ENCODE results near the gene ST3GAL3. TPM values are rescaled to one million over a fixed set of nuclear protein-coding genes. Genes with fewer than 3 reads are reported as not detected.
A peak's percentile ranks its signal among the peaks of the same experiment; 100 is the strongest.

ST3GAL3 gene
- total RNA-seq, 1 donor from 2014 or later: 25.1 TPM

- no peak overlapping the region for H3K4me3 ChIP-seq (ENCODE audit: low read length in 3 of 3)
- peaks cover 26 to 35% (median 30%) of the 10 kb centered on the region in 3 donors for H3K36me3 ChIP-seq (ENCODE audit: control insufficient read depth in 3 of 3, insufficient read depth in 3 of 3, low read length in 3 of 3)
- peaks cover 55 to 78% (median 70%) of the 10 kb centered on the region in 3 donors for H3K4me1 ChIP-seq (ENCODE audit: control insufficient read depth in 3 of 3, insufficient read depth in 3 of 3, low read length in 3 of 3)
- H3K9ac ChIP-seq (ENCODE audit: low read depth in 1 of 3, low read length in 3 of 3): peak overlapping the region in 1 of 3 donors; percentile 94
- H3K9me3 ChIP-seq (ENCODE audit: control insufficient read depth in 3 of 3, low read length in 3 of 3): no peaks in the 10 kb centered on the region
- no peaks in the 10 kb centered on the region for H3K27me3 ChIP-seq (ENCODE audit: control insufficient read depth in 3 of 3, insufficient read depth in 3 of 3, low read length in 3 of 3)
- H3K27ac ChIP-seq (ENCODE audit: low read depth, low read length): no peak overlapping the region
Observed at GRCh38 chr1:43976890-43977289, 269.6 kb downstream of the ST3GAL3 start.

- Histone ChIP-seq H3K27ac (ENCODE audit: low read depth, low read length) (peak overlapping the region; percentile 19), H3K4me3 (ENCODE audit: low read length in 3 of 3) (no peak overlapping the region), H3K4me1 (ENCODE audit: control insufficient read depth in 3 of 3, insufficient read depth in 3 of 3, low read length in 3 of 3) (peaks cover 51 to 71% (median 62%) of the 10 kb centered on the region in 3 donors)
Observed at GRCh38 chr1:43977376-43978263, 270.3 kb downstream of the ST3GAL3 start.

DNA sequence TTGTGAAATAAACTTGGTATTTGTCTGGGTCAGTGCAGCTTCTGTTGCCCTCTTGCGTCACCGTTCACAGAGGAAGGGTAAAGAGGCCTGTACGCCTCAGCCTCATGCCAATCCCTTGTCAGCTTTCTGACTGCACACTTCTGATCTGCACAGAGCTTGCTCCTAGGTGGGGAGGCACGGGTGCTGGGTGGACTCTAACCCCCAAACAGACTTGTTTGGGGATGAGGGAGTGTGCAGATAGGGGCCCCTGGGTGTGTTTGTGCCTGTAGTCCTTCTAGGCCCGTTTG is 270.9 kb downstream of the ST3GAL3 start:
- Histone ChIP-seq H3K4me1 (ENCODE audit: control insufficient read depth in 3 of 3, insufficient read depth in 3 of 3, low read length in 3 of 3) (peaks cover 51 to 65% (median 56%) of the 10 kb centered on the region in 3 donors), H3K4me3 (ENCODE audit: low read length in 3 of 3) (peak overlapping the region in 1 of 3 donors; percentile 71), H3K27me3 (ENCODE audit: control insufficient read depth in 3 of 3, insufficient read depth in 3 of 3, low read length in 3 of 3) (no peaks in the 10 kb centered on the region), H3K36me3 (ENCODE audit: control insufficient read depth in 3 of 3, insufficient read depth in 3 of 3, low read length in 3 of 3) (peaks cover 20 to 27% (median 27%) of the 10 kb centered on the region in 3 donors), H3K9me3 (ENCODE audit: control insufficient read depth in 3 of 3, low read length in 3 of 3) (no peaks in the 10 kb centered on the region), H3K9ac (ENCODE audit: low read depth in 1 of 3, low read length in 3 of 3) (peak overlapping the region in 1 of 3 donors; percentile 16), H3K27ac (ENCODE audit: low read depth, low read length) (peak overlapping the region; percentile 19)

More at GRCh38 chr1:43977376-43978263, 270.3 kb downstream of the ST3GAL3 start:
- Histone ChIP-seq H3K9me3 (ENCODE audit: control insufficient read depth in 3 of 3, low read length in 3 of 3) (no peaks in the 10 kb centered on the region), H3K27me3 (ENCODE audit: control insufficient read depth in 3 of 3, insufficient read depth in 3 of 3, low read length in 3 of 3) (no peaks in the 10 kb centered on the region), H3K36me3 (ENCODE audit: control insufficient read depth in 3 of 3, insufficient read depth in 3 of 3, low read length in 3 of 3) (peaks cover 21 to 28% (median 27%) of the 10 kb centered on the region in 3 donors), H3K9ac (ENCODE audit: low read depth in 1 of 3, low read length in 3 of 3) (peak overlapping the region in 1 of 3 donors; percentile 16)

DNA sequence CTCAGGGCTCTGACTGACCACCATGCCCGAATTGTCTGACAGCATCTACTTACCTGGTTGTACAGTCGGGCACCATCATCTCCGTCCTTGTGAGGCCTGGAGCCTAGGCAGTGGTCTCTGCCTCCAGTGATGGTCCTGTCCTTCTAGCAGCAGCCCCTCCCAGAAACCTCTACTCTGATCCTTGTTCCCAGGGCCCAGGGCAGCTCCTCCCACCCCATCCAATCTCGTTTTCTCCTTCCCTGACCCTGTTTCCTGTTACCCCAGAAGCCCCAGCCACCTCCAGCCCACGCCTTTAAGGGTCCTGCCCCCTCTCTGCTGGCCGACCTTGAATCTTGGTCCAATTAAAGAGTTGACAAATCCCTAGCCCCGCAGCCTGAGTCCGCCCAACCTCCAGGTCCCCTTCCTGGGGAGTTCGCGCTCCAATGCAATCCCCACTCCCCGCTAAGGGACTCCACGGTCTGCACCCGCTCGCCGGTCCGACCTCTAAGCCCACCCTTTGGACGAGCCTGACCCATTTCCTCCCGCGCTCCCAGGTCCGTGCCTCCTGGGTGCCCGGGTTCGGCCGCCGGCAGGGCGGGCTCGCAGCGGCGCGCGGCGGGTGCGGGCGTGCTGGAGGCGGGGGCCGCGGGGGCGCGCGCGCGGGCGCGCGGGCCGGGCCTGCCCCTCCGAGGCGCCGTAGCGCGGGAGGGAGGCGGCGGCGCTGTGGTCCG is 271.4 kb downstream of the ST3GAL3 start, which contains the start of gene B4GALT2:
Gene B4GALT2, plus strand, starts transcription at position 660 of the 710 bp plus-strand sequence. CDS start 1,951 bp downstream, outside the sequence.
- Histone ChIP-seq H3K9ac (ENCODE audit: low read depth in 1 of 3, low read length in 3 of 3) (peak within 1 kb of the TSS; percentile 69 to 83 (median 71)), H3K4me1 (ENCODE audit: control insufficient read depth in 3 of 3, insufficient read depth in 3 of 3, low read length in 3 of 3) (peaks cover 49 to 60% (median 51%) of the 10 kb centered on the region in 3 donors)

GRCh38 chr1:43979261-43979527 is 271.9 kb downstream of the ST3GAL3 start:
- H3K9me3 ChIP-seq (ENCODE audit: control insufficient read depth in 3 of 3, low read length in 3 of 3): no peaks in the 10 kb centered on the region
- peaks cover 20 to 27% (median 27%) of the 10 kb centered on the region in 3 donors for H3K36me3 ChIP-seq (ENCODE audit: control insufficient read depth in 3 of 3, insufficient read depth in 3 of 3, low read length in 3 of 3)
- H3K4me1 ChIP-seq (ENCODE audit: control insufficient read depth in 3 of 3, insufficient read depth in 3 of 3, low read length in 3 of 3): peaks cover 45 to 55% (median 47%) of the 10 kb centered on the region in 3 donors
- no peak overlapping the region for H3K9ac ChIP-seq (ENCODE audit: low read depth in 1 of 3, low read length in 3 of 3)
- peak overlapping the region in 2 of 3 donors; percentile 74 to 75 for H3K4me3 ChIP-seq (ENCODE audit: low read length in 3 of 3)
- H3K27ac ChIP-seq (ENCODE audit: low read depth, low read length): no peak overlapping the region
- no peaks in the 10 kb centered on the region for H3K27me3 ChIP-seq (ENCODE audit: control insufficient read depth in 3 of 3, insufficient read depth in 3 of 3, low read length in 3 of 3)

More for the DNA sequence above, 271.4 kb downstream of the ST3GAL3 start, which contains the start of gene B4GALT2:
- H3K36me3 ChIP-seq (ENCODE audit: control insufficient read depth in 3 of 3, insufficient read depth in 3 of 3, low read length in 3 of 3): peaks cover 20 to 27% (median 27%) of the 10 kb centered on the region in 3 donors
- H3K9me3 ChIP-seq (ENCODE audit: control insufficient read depth in 3 of 3, low read length in 3 of 3): no peaks in the 10 kb centered on the region
- peak within 1 kb of the TSS; percentile 25 for H3K27ac ChIP-seq (ENCODE audit: low read depth, low read length)
- no peaks in the 10 kb centered on the region for H3K27me3 ChIP-seq (ENCODE audit: control insufficient read depth in 3 of 3, insufficient read depth in 3 of 3, low read length in 3 of 3)
- H3K4me3 ChIP-seq (ENCODE audit: low read length in 3 of 3): peak within 1 kb of the TSS; percentile 56 to 75 (median 74)

- Histone ChIP-seq H3K27ac (ENCODE audit: low read depth, low read length) (peak overlapping the region; percentile 25), H3K4me3 (ENCODE audit: low read length in 3 of 3) (peak overlapping the region; percentile 56 to 75 (median 74)), H3K9me3 (ENCODE audit: control insufficient read depth in 3 of 3, low read length in 3 of 3) (no peaks in the 10 kb centered on the region), H3K9ac (ENCODE audit: low read depth in 1 of 3, low read length in 3 of 3) (peak overlapping the region; percentile 64 to 75 (median 71)), H3K27me3 (ENCODE audit: control insufficient read depth in 3 of 3, insufficient read depth in 3 of 3, low read length in 3 of 3) (no peaks in the 10 kb centered on the region), H3K4me1 (ENCODE audit: control insufficient read depth in 3 of 3, insufficient read depth in 3 of 3, low read length in 3 of 3) (peaks cover 42 to 51% (median 43%) of the 10 kb centered on the region in 3 donors), H3K36me3 (ENCODE audit: control insufficient read depth in 3 of 3, insufficient read depth in 3 of 3, low read length in 3 of 3) (peaks cover 20 to 27% (median 27%) of the 10 kb centered on the region in 3 donors)
Observed at GRCh38 chr1:43979528-43980254, 272.4 kb downstream of the ST3GAL3 start.

DNA sequence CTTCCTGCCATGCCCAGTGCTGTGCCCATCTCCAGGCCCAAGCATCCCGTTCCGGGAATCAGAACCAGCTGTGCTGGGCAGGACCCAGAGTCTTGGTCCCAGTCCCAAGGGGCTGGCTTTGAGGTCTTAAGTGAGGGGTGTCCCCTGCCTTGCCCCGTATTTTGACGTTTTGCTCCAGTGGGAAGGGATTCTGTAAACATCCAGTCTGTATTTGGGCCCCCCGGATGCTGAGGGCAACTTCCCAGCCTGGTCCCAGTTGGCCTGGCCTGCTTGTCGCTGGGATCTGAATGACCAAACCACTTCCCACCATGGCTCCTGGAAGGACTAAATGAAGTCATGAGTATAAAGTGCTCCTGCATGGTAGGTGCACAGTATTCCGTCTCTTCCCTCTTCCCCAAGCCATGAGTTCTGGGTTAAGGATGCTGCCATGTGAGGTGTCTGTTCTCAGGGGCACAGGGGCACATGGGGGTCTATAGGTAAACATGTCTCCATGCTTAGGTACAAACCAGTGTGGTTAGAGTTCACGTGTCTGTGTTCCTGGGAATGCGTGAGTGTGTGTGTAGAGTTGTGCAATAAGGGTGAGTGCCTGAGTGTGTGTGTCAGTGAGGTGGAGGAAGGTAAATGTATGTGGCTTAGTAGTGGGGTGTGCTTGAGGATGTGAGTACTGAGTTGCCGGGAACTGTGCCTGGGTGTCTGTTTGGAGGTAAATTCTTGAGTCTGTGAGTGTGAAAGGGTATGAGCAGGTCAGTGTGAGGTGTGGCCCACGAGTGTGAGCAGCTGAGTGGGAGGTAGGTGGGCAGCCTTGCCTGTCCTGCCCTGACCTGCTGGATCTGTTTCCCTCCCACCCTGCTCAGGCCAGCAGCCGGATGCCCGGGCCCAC is 273.2 kb downstream of the ST3GAL3 start:
- H3K4me3 ChIP-seq (ENCODE audit: low read length in 3 of 3): peak overlapping the region; percentile 56 to 75 (median 74)
- peak overlapping the region; percentile 25 for H3K27ac ChIP-seq (ENCODE audit: low read depth, low read length)
- H3K4me1 ChIP-seq (ENCODE audit: control insufficient read depth in 3 of 3, insufficient read depth in 3 of 3, low read length in 3 of 3): peaks cover 38 to 47% (median 41%) of the 10 kb centered on the region in 3 donors
- H3K36me3 ChIP-seq (ENCODE audit: control insufficient read depth in 3 of 3, insufficient read depth in 3 of 3, low read length in 3 of 3): peaks cover 20 to 27% (median 27%) of the 10 kb centered on the region in 3 donors
- H3K9me3 ChIP-seq (ENCODE audit: control insufficient read depth in 3 of 3, low read length in 3 of 3): no peaks in the 10 kb centered on the region
- peak overlapping the region; percentile 64 to 75 (median 71) for H3K9ac ChIP-seq (ENCODE audit: low read depth in 1 of 3, low read length in 3 of 3)
- no peaks in the 10 kb centered on the region for H3K27me3 ChIP-seq (ENCODE audit: control insufficient read depth in 3 of 3, insufficient read depth in 3 of 3, low read length in 3 of 3)

All from skeletal muscle tissue (tissue), 4 donors.